ENCODE measurements around the gene DNAJC12.
"Not testable (repeated sequence)": the region's sequence is repeated elsewhere in the genome, so short reads cannot be mapped to it uniquely, and the experiment has no call there.

Gene DNAJC12

DNA sequence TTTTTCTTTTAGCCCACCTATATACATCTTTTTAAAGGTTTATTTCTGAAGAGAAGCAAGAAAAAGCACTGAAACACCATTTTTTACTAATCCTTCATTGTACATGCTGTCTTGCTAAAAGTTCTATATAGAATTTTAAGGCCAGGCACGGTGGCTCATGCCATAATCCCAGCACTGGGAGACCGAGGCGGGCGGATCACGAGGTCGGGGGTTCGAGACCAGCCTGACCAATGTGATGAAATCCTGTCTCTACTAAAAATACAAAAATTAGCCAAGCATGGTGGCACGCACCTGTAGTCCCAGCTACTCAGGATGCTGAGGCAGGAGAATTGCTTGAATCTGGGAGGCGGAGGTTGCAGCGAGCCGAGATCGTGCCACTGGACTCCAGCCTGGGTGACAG lies 1.5 kb upstream of the DNAJC12 start:
- not testable (repeated sequence) for DNase-seq

GRCh38 chr10:67836972-67837371 lies 1.0 kb downstream of the DNAJC12 start:
- DNase-seq, result no peak

DNA sequence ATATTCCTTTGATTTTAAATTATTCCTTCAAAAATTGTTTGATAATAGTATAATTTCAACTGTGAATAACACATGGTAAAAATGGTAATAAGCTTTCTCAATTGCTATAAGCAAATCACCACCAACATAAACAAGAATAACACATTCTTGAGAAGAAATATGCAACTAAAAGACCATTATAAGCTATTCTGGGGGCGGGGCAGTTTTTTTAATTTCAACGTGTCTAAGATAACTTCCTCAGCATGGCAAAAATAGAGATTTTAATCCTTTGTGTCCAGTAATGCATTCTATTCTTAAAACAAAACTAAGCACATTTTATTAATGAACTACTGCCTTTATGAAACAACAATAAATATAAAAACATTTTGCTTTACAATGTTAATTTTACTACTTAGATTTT lies 1.5 kb downstream of the DNAJC12 start:
- DNase-seq, result no peak

GRCh38 chr10:67835541-67836394 lies 2.2 kb downstream of the DNAJC12 start:
- not testable (repeated sequence) for DNase-seq

DNA sequence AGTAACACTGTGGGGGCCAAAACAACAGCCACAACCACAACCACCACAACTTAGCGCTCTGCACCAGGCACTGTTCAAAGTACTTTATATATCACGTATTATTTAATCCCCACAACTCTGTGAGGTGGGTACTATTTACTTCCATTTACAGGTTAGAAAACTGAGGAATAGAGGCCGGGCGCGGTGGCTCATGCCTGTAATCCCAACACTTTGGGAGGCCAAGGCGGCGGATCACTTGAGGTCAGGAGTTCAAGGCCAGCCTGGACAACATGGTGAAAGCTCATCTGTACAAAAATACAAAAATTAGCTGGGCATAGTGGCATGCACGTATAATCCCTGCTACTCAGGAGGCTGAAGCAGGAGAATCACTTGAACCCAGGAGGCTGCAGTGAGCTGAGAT lies 3.6 kb downstream of the DNAJC12 start:
- no peak for DNase-seq

GRCh38 chr10:67827811-67828210 lies 10.2 kb downstream of the DNAJC12 start:
- DNase-seq, result no peak

GRCh38 chr10:67819768-67820204 lies 18.2 kb downstream of the DNAJC12 start:
- DNase-seq, result no peak

DNA sequence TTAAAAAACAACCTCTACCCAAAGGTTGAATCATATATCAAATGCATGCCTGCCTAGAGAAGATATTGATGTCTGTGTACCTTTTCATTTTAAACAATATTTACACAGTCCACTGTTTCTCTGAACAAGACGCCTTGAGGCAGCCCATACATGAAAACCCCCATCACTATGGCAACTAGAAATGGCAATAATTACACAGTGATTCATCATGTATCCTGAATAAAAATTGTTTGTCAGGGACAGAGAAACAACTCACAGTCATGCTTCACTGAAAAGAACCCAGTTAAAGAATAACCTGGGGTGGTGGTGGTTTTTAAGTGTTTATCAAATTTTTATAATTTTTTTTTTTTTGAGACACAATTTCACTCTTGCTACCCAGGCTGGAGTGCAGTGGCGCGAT lies 19.7 kb downstream of the DNAJC12 start:
- no peak for DNase-seq

GRCh38 chr10:67816719-67817118 lies 21.3 kb downstream of the DNAJC12 start:
- no peak for DNase-seq

DNA sequence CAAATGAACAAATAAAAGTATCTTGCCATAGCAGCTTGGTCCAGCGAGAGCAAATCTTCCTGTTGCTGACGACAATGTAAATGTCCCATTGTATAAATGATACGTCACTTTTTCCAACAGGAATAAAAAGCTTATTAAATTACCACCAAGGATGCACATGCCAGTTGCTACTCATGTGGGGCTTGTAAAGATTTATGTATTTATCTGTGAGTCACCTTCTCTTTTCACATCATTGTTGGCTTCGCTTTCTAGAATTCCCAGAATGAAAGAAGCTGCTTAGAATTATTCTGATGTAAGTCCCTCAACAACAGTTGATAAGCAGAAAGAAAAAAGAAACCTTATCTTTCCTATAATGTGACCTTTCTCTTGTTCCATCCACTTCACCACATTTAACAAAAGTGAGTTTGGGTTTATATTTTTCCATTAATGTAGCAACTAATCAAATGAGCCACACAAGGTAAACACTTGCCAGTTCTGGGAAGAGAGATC lies 22.4 kb downstream of the DNAJC12 start:
- no peak for DNase-seq

GRCh38 chr10:67812007-67812406 lies 26.0 kb downstream of the DNAJC12 start:
- no peak for DNase-seq

DNA sequence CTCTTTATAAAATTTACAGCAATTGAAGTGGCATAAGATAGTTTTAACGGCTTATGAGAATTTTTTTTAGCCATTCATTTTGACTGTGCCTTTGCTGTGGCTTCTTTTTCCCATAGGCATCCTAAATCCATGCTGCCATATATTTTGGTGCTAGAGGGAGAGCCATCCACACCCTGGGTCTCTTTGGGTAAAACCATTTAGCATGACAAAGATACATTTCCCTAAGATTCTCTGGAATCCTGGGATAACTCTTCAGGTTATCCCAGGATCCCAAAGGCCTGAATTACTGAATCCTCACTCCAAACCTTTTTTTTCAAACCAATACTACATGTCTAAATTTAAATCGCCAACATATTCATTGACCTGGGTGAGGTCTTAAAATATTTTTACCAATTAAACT lies 28.9 kb downstream of the DNAJC12 start:
- no peak for DNase-seq

DNA sequence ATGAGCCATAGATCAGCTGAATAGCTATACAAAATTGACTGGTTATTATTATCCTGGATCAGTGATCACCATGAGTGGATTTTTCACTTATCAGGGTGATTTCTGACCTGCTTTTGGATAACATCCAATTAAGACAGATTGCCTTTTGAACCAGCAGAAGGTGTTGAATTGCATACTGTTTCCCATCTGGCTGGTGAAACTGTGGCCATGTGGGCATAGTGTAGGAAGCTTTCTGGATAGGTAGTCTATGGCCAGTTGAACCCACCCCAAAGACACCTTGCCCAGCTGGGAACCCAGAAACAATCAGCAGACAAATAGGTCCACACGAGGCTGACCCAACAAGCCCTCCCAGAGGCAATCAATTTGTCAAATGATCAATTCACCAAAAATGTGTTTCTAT lies 29.3 kb downstream of the DNAJC12 start:
- no peak for DNase-seq

DNA sequence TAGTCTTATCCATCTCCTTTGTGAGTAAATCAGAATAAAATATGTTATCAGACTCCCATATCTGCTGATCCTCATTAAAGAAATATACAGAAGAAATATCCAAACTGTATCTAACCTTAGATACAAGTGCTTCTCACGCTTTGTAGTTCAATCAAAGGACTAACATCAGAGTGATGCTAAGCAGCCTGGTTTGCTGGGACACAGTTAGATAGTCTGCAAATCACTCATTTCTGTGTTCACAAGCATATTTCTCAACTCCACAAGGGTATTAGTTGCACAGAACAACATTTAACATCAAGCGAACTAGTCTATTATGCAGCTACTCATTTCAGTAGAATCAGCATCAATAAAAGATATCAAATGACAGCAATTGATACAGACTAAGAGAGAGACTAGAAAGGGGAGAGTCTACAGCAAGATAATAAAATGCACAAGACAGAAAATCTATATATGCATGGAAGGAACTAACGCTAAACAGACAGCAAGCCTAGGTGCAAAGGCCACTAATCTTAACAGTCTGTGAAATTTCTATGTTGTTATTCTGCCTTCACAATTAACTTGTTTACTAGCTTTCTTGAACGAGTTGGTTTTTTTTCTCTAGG lies 30.0 kb downstream of the DNAJC12 start:
- DNase-seq, result no peak

GRCh38 chr10:67804395-67804678 lies 33.7 kb downstream of the DNAJC12 start:
- DNase-seq, result no peak

DNA sequence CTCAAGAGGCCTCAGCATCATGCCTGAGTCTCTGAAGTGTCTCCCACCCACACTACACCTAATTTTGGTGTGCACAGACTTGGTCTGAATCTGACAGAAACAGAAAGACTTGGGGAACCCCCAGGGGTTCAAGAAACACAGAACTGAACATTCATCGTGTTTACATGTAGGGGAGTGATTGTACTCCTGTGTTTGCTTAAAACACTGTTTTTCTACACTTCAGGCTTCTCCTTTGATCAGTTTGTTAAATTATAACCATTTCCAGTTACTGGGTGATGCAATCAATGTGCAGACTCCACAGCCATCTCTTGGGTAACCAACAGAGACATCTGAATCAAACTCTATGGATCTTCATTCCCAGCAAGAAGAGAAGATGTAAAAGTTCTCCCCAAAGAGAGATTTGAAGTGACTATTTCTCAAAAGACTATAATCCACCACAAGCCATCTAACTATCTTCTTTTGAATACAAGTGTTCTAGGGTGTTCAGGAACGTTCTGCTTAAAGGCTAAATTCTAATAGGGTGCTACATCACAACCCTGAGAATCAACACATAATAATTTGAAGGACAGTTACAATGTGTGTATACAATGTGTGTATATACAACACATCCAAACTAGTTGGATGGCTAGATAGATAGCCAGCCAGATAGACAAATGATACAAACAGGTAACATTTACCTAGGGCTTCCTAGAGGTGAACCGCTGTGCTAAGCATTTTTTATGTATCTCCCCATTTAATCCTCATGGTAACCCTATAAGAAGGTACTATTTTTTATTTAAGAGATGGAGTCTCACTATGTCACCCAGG lies 34.2 kb downstream of the DNAJC12 start:
- no peak for DNase-seq

- DNase-seq, result no peak
Measured at GRCh38 chr10:67802767-67803538, 35.0 kb downstream of the DNAJC12 start.

- no peak for DNase-seq
Measured at GRCh38 chr10:67801118-67801517, 36.9 kb downstream of the DNAJC12 start.

DNA sequence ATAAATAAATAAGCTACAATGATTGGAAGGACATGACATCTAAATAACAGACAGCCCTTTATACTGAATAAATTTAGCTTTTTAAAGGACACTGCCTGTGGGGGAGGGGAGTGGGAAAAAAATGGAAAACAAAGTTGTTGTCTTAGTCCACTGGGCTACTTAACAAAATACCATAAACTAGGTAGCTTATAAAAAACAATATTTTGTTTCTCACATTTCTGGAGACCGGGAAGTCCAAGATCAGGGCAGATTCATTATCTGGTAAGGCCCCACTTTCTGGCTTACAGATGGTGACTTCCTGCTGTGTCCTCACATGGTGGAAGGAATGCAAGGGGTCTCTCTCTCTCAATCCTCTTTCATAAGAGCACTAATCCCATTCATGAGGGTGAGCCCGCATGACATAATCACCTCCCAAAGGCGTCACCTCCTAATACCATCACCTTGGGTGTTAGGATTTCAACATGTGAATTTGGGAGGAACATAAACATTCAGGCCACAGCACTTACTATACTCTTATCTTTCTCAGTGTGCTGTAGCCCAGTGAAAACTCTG lies 43.0 kb downstream of the DNAJC12 start:
- no peak for DNase-seq

DNA sequence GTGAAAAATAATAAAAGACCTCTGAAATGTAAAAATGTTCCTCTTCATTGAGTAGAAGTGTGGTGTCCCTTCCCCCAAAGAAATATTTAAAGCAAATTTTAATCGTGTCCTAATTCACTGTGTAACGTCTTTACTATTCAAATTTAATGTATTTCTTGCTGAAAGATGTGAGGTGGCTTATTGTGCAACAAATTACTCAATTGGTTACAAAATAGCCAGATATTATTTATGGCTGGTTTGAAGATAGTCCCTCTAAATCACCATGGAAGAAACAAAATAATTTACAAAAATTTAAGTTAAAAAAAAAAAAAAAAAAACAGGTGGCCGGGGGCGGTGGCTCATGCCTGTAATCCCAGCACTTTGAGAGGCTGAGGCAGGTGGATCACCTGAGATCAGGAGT lies 43.7 kb downstream of the DNAJC12 start:
- DNase-seq, result no peak

- DNase-seq, result no peak
Measured at GRCh38 chr10:67793313-67793712, 44.7 kb downstream of the DNAJC12 start.

- DNase-seq, result no peak
Measured at GRCh38 chr10:67792653-67793052, 45.3 kb downstream of the DNAJC12 start.

Measured in activated CD4-positive, alpha-beta T cell treated with anti-CD3 and anti-CD28 coated beads for 1 hour (primary cell).